Measurements from ENCODE around the gene EHD4.

EHD4 gene

GRCh38 chr15:41853831-41854230, 118.5 kb downstream of the EHD4 start:
- DNase-seq: no peak

GRCh38 chr15:41852736-41853590, 119.4 kb downstream of the EHD4 start:
- no peak for DNase-seq

GRCh38 chr15:41851755-41852370, 120.5 kb downstream of the EHD4 start:
- DNase-seq: no peak

GRCh38 chr15:41851167-41851523, 121.2 kb downstream of the EHD4 start:
- no peak for DNase-seq

GRCh38 chr15:41850482-41851166, 121.7 kb downstream of the EHD4 start:
- DNase-seq: no peak

GRCh38 chr15:41849861-41850260, 122.5 kb downstream of the EHD4 start:
- no peak for DNase-seq

GRCh38 chr15:41849204-41849603, 123.2 kb downstream of the EHD4 start:
- no peak for DNase-seq

- no peak for DNase-seq
Measured at GRCh38 chr15:41848631-41849030, 123.7 kb downstream of the EHD4 start.

- no peak for DNase-seq
Measured at GRCh38 chr15:41847981-41848380, 124.4 kb downstream of the EHD4 start.

- DNase-seq: no peak
Measured at GRCh38 chr15:41847206-41847605, 125.2 kb downstream of the EHD4 start.

Data from activated effector memory CD4-positive, alpha-beta T cell treated with Interleukin-2 at 50 U/mL for 16 hours (primary cell).